ENCODE results near the gene ZNF398.

Gene ZNF398

GRCh38 chr7:149109969-149110368 is 37.3 kb upstream of the ZNF398 start:
- DNase-seq (ENCODE audit: low read depth), result no peak
- TF ChIP-seq, protein P1, sequence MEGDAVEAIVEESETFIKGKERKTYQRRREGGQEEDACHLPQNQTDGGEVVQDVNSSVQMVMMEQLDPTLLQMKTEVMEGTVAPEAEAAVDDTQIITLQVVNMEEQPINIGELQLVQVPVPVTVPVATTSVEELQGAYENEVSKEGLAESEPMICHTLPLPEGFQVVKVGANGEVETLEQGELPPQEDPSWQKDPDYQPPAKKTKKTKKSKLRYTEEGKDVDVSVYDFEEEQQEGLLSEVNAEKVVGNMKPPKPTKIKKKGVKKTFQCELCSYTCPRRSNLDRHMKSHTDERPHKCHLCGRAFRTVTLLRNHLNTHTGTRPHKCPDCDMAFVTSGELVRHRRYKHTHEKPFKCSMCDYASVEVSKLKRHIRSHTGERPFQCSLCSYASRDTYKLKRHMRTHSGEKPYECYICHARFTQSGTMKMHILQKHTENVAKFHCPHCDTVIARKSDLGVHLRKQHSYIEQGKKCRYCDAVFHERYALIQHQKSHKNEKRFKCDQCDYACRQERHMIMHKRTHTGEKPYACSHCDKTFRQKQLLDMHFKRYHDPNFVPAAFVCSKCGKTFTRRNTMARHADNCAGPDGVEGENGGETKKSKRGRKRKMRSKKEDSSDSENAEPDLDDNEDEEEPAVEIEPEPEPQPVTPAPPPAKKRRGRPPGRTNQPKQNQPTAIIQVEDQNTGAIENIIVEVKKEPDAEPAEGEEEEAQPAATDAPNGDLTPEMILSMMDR (IDR thresholded peaks at IDR 0.05; ENCODE audit: control insufficient read depth, extremely low read depth, insufficient read depth), result no peak

GRCh38 chr7:149125189-149125862 is 21.9 kb upstream of the ZNF398 start:
- DNase-seq (ENCODE audit: low read depth), result no peak
- peak overlapping the region; percentile 94 for H3K4me3 ChIP-seq (ENCODE audit: low read depth, low read length)
- TF ChIP-seq, protein P1 (IDR thresholded peaks at IDR 0.05; ENCODE audit: control insufficient read depth, extremely low read depth, insufficient read depth), result no peak

More at GRCh38 chr7:149109969-149110368, 37.3 kb upstream of the ZNF398 start:
- H3K4me3 ChIP-seq (ENCODE audit: low read depth, low read length), result no peak overlapping the region

GRCh38 chr7:149125863-149126661 is 21.2 kb upstream of the ZNF398 start, which contains the start of gene ZNF425:
ZNF425 (minus strand) TSS chr7:149126324; CDS start chr7:149126213, 111 bp downstream.
- H3K4me3 ChIP-seq (ENCODE audit: low read depth, low read length), result peak within 1 kb of the TSS; percentile 94
- peak; percentile 65 for DNase-seq (ENCODE audit: low read depth)

DNA sequence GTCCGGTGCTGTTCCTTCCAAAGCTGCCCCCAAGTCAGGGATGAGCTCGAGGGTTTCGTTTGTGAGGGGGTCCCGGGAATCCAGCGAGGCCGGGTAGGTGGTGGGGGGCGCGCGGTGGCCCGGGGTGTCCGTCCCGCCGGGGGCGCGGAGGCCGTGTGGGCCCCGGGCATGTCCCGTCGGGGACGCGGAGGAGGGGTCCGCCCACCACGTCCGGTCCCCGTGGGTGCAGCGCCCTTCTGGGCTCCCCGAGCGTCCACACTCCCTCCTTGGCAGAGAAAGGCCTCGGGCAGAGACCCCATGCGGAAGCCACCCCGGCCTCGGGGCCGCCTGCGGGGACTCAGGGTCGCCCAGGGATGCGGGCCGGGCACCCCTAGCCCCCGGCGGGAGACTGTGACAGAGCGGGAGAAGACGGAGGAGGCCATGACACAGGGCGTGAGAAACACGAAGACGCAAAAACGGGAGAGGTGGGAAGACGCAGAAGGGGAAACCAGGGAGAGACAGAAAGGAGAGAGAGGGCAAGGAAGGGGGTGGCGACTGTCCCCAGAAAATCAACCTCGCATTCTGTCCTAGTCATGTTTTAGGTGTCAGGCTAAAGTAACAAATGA is 20.5 kb upstream of the ZNF398 start:
- H3K4me3 ChIP-seq (ENCODE audit: low read depth, low read length), result peak overlapping the region; percentile 94
- no peak for DNase-seq (ENCODE audit: low read depth)
- TF ChIP-seq, protein P1 (IDR thresholded peaks at IDR 0.05; ENCODE audit: control insufficient read depth, extremely low read depth, insufficient read depth), result no peak

More at GRCh38 chr7:149125863-149126661, 21.2 kb upstream of the ZNF398 start, which contains the start of gene ZNF425:
- TF ChIP-seq, protein P1 (IDR thresholded peaks at IDR 0.05; ENCODE audit: control insufficient read depth, extremely low read depth, insufficient read depth), result peak; percentile 92

DNA sequence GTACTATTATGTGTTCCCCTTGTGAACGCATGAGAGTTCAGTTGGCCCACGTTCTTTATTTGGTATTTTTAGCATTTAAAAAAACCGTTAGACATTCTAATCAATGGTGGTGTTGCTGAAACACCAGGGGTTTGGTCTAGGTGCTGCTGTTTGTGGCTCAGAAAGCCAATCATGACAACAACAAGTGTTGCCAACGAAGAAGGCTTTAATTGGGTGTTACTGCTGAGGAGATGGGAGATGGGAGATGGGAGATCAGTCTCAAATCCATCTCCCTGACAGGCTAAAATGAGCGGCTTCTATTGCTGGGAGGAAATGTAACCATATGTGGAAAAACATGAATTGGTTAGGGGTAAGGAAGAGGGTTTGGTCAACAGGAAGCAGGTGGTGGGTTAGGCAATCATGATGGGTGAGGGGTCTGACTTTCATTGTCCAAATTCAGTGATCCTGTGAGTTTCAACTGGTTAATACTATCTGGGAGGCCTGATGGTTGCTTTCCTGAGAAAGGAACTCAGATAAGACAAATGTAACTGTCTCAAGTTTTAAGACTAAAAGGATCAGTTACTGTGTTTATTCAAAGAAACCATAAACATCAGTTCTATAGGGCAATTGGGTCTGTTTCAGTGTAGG is 16.6 kb upstream of the ZNF398 start:
- TF ChIP-seq, protein P1 (IDR thresholded peaks at IDR 0.05; ENCODE audit: control insufficient read depth, extremely low read depth, insufficient read depth), result no peak
- DNase-seq (ENCODE audit: low read depth), result no peak
- H3K4me3 ChIP-seq (ENCODE audit: low read depth, low read length), result no peak overlapping the region

DNA sequence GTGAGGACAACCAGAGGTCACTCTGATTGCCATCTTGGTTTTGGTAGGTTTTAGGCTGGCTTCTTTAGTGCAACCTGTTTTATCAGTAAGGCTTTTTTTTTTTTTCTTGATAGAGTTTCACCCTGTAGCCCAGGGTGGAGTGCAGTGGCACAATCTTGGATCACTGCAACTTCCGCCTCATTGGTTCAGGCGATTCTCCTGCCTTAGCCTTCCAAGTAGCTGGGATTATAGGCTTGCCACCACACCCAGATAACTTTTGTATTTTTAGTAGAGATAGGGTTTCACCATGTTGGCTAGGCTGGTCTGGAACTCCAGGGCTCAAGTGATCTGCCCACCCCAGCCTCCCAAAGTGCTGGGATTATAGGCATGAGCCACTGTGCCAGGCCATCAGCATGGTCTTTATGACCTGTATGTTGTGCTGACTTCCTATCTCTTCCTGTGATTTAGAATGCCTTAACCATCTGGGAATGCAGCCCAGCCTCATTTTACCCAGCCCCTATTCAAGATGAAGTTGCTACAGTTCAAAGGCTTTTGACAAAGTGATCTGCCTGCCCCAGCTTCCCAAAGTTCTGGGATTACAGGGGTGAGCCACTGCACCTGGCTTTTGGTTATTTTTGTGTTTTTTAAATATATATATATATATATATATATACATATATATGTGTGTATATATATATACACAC is 14.1 kb upstream of the ZNF398 start:
- no peak for DNase-seq (ENCODE audit: low read depth)
- H3K4me3 ChIP-seq (ENCODE audit: low read depth, low read length), result no peak overlapping the region
- TF ChIP-seq, protein P1 (IDR thresholded peaks at IDR 0.05; ENCODE audit: control insufficient read depth, extremely low read depth, insufficient read depth), result no peak
